HEK293 (cell line): ENCODE data around the gene PRKCZ.

ENCODE experiments used
- CTCF ChIA-PET: fragments of 350-600 bp; formaldehyde crosslinking; extraction: SDS; loops from one replicate; lab custom pipeline; 2021; ENCODE audit warnings: antibody characterized with exemption; lab: Yijun Ruan, JAX
- POLR2A ChIA-PET: fragments of 300-600 bp; formaldehyde crosslinking; extraction: SDS; loops from one replicate; lab custom pipeline; 2020; ENCODE audit warnings: antibody characterized with exemption, inconsistent platforms; lab: Yijun Ruan, JAX
- H3K27ac ChIP-seq: fragments of 200-500 bp; sonication (Bioruptor generic); 2 replicates; pipeline ENCODE4 v1.5.1; 2014; ENCODE audit warnings: low read depth, low read length, control low read depth, inconsistent platforms; ENCODE audit errors: extremely low read depth
- H3K36me3 ChIP-seq, 2 experiments: fragments of 200-500 bp in 1 of 2; sonication (Bioruptor generic) in 1 of 2; 1 replicate in 1 of 2; 2 replicates in 1 of 2; pipeline ENCODE4 v1.5.1; 2014 to 2017; ENCODE audit warnings: inconsistent platforms in 2 of 2, low read length in 2 of 2; ENCODE audit not compliant: control insufficient read depth in 2 of 2, insufficient read depth in 1 of 2
- H3K4me1 ChIP-seq: fragments of 200-500 bp; sonication (Bioruptor generic); 2 replicates; pipeline ENCODE4 v1.5.1; 2014; ENCODE audit warnings: mild to moderate bottlenecking, low read length, inconsistent platforms; ENCODE audit not compliant: control insufficient read depth, insufficient read depth
- H3K4me3 ChIP-seq: 2 replicates; pipeline ENCODE4 v1.5.1; 2011; ENCODE audit warnings: low read depth, mild to moderate bottlenecking, control low read depth, low read length, moderate library complexity
- H3K9me3 ChIP-seq: fragments of 200-500 bp; sonication (Bioruptor generic); 2 replicates; pipeline ENCODE4 v1.5.1; 2014; ENCODE audit warnings: low read depth, low read length, inconsistent platforms; ENCODE audit not compliant: control insufficient read depth, insufficient read depth
- EGR2 ChIP-seq: fragments of 450-650 bp; formaldehyde crosslinking; IDR thresholded peaks from 2 replicates; pipeline ENCODE4 v1.5.1; 2016; ENCODE audit warnings: low read depth, missing biosample characterization, missing genetic modification characterization
- GLI2 ChIP-seq: fragments of 450-650 bp; formaldehyde crosslinking; IDR thresholded peaks from 2 replicates; pipeline ENCODE4; 2017; ENCODE audit warnings: missing biosample characterization, missing genetic modification characterization, low read depth, borderline replicate concordance
- HOXA7 ChIP-seq: sonication (generic); formaldehyde crosslinking; IDR thresholded peaks from 2 replicates; pipeline ENCODE4 v1.8.1; 2022; ENCODE audit warnings: missing genetic modification reagents, borderline replicate concordance
- KLF9 ChIP-seq: fragments of 450-650 bp; formaldehyde crosslinking; IDR thresholded peaks from 2 replicates; pipeline ENCODE4 v1.5.1; 2016; ENCODE audit warnings: missing biosample characterization, missing genetic modification characterization, low read depth
- MYNN ChIP-seq: fragments of 450-650 bp; formaldehyde crosslinking; IDR thresholded peaks from 2 replicates; pipeline ENCODE4 v1.5.1; 2016; ENCODE audit warnings: missing biosample characterization, missing genetic modification characterization, borderline replicate concordance
- PRDM1 ChIP-seq: fragments of 450-650 bp; formaldehyde crosslinking; IDR thresholded peaks from 2 replicates; pipeline ENCODE4; 2016; ENCODE audit warnings: missing biosample characterization, missing genetic modification characterization
- SCRT2 ChIP-seq: fragments of 450-650 bp; formaldehyde crosslinking; IDR thresholded peaks from 2 replicates; pipeline ENCODE4 v1.5.1; 2016; ENCODE audit warnings: missing biosample characterization, missing genetic modification characterization
- ZEB2 ChIP-seq: fragments of 450-650 bp; formaldehyde crosslinking; IDR thresholded peaks from 2 replicates; pipeline ENCODE4 v1.5.1; 2016; ENCODE audit warnings: missing biosample characterization, missing genetic modification characterization
- ZFP37 ChIP-seq: fragments of 450-650 bp; formaldehyde crosslinking; IDR thresholded peaks from 2 replicates; pipeline ENCODE4 v1.5.1; 2016; ENCODE audit warnings: missing biosample characterization, missing genetic modification characterization
- ZNF112 ChIP-seq: fragments of 450-650 bp; formaldehyde crosslinking; IDR thresholded peaks from 2 replicates; pipeline ENCODE4 v1.5.0; 2017; ENCODE audit warnings: missing biosample characterization, missing genetic modification characterization
- ZNF132 ChIP-seq: fragments of 450-650 bp; formaldehyde crosslinking; IDR thresholded peaks from 2 replicates; pipeline ENCODE4 v1.5.1; 2017; ENCODE audit warnings: missing biosample characterization, missing genetic modification characterization, borderline replicate concordance
- ZNF175 ChIP-seq: fragments of 450-650 bp; formaldehyde crosslinking; IDR thresholded peaks from 2 replicates; pipeline ENCODE4 v1.5.1; 2016; ENCODE audit warnings: missing biosample characterization, missing genetic modification characterization
- ZNF221 ChIP-seq: fragments of 450-650 bp; formaldehyde crosslinking; IDR thresholded peaks from 2 replicates; pipeline ENCODE4 v1.5.1; 2017; ENCODE audit warnings: missing biosample characterization, missing genetic modification characterization, borderline replicate concordance
- ZNF521 ChIP-seq: fragments of 450-650 bp; formaldehyde crosslinking; IDR thresholded peaks from 2 replicates; pipeline ENCODE4 v1.5.1; 2017; ENCODE audit warnings: missing biosample characterization, mild to moderate bottlenecking, missing genetic modification characterization
- ZNF555 ChIP-seq: fragments of 450-650 bp; formaldehyde crosslinking; conservative IDR thresholded peaks from 2 replicates; pipeline ENCODE4 v1.5.1; 2017; ENCODE audit warnings: missing biosample characterization, mild to moderate bottlenecking, missing genetic modification characterization, inconsistent platforms
- ZSCAN30 ChIP-seq: fragments of 450-650 bp; IDR thresholded peaks from 2 replicates; pipeline ENCODE4 v1.5.1; 2018; ENCODE audit warnings: missing biosample characterization, mild to moderate bottlenecking, missing genetic modification characterization, moderate library complexity
- TF ChIP-seq, protein P1 (sequence below): fragments of 450-650 bp; formaldehyde crosslinking; IDR thresholded peaks from 2 replicates; pipeline ENCODE4 v1.5.1; 2016; ENCODE audit warnings: missing biosample characterization, missing genetic modification characterization
- TF ChIP-seq, protein P2 (sequence below): IDR thresholded peaks from 2 replicates; pipeline ENCODE4 v1.6.1; 2011; ENCODE audit warnings: mild to moderate bottlenecking, low read depth, low read length, borderline replicate concordance
- TF ChIP-seq, protein P3 (sequence below): fragments of 450-650 bp; formaldehyde crosslinking; conservative IDR thresholded peaks from 2 replicates; pipeline ENCODE4 v1.5.1; 2016; ENCODE audit warnings: low read depth, missing biosample characterization, missing genetic modification characterization

Gene PRKCZ

DNA sequence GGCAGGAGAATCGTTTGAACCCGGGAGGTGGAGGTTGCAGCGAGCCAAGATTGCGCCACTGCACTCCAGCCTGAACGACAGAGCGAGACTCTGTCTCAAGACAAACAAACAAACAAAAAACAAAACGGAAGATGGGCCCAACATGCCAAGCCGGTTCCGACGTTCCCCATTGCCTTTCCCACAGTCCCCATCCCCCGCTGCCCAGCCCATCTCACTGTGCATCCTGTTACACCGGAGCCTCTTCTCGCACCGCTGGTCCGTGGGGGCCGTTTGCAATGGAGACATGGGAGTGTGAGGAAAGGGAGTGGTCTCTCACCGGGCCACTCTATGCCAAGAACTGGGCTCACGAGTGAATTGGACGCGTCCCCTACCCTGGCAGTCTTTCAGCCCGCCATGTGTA is 45.4 kb upstream of the PRKCZ start:
- TF ChIP-seq KLF9 = no peak
- TF ChIP-seq ZNF555 (tag by site-specific recombination) = no peak
- CTCF ChIA-PET = no interaction called here
- POLR2A ChIA-PET = interaction anchor here (0.7 kb wide), 1 partner anchor 21 kb away, joined by 4 read pairs; no protein-coding TSS in a partner anchor
- H3K4me3 ChIP-seq = no peak overlapping the region
- no peaks in the 10 kb centered on the region for H3K36me3 ChIP-seq
- H3K9me3 ChIP-seq = no peaks in the 10 kb centered on the region
- no peak overlapping the region for H3K27ac ChIP-seq
- H3K4me1 ChIP-seq = no peaks in the 10 kb centered on the region

DNA sequence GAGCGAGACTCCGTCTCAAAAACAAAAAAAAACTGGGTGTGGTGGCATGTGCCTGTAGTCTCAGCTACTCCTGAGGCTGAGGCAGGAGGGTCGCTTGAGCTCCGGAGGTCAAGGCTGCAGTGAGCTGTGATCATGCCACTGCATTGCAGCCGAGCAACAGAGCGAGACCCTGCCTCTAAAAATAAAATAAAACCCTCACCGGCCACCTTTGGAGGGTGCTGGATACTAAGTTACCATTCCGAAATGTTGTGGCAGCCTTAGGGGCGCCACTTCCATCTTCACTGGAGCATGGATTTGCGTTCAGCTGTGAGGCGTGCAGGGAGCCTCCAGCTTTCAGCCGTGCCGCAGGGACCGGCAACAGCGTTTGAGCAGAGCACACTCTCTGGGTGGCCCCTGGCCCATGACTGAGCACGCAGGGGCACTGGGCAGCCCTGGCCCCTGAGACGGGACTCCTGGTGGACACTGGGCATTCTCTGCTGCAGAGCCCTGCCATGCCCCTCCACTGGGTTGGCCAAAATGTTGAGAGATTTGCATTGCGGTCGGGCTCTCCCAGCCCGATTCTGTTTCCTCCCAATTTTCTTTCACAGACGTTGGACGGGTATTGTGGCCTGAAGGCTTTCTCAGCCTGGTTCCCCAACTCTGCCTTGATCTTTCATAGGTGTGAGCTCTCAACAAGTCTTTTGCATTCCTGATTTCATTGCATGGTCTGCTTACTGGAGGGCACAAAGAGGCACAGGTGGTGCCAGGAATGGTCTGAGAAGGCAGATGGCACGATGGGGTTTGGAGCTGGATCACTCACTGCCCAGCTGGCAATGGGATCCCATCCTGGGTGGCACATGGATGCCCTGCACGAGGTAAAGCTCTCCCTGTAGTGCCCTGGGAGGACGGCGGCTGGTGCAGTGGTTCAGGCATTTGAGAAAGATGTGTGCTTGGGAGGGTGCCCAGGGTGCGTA is 40.8 kb upstream of the PRKCZ start:
- POLR2A ChIA-PET = interaction anchor here (0.6 kb wide), 1 partner anchor 21 kb away, joined by 5 read pairs; no protein-coding TSS in a partner anchor
- TF ChIP-seq PRDM1 (tag by site-specific recombination) (no peak), SCRT2 (tag by site-specific recombination) (no peak), GLI2 (no peak), EGR2 (tag by site-specific recombination) (no peak), HOXA7 (CRISPR knock-in tag) (no peak), ZNF112 (tag by site-specific recombination) (no peak), ZNF221 (no peak), ZSCAN30 (tag by site-specific recombination) (no peak), ZNF521 (tag by site-specific recombination) (no peak), ZEB2 (tag by site-specific recombination) (no peak), ZFP37 (tag by site-specific recombination) (no peak), MYNN (tag by site-specific recombination) (no peak), ZNF132 (tag by site-specific recombination) (no peak), ZNF175 (tag by site-specific recombination) (no peak)
- TF ChIP-seq, protein P1, sequence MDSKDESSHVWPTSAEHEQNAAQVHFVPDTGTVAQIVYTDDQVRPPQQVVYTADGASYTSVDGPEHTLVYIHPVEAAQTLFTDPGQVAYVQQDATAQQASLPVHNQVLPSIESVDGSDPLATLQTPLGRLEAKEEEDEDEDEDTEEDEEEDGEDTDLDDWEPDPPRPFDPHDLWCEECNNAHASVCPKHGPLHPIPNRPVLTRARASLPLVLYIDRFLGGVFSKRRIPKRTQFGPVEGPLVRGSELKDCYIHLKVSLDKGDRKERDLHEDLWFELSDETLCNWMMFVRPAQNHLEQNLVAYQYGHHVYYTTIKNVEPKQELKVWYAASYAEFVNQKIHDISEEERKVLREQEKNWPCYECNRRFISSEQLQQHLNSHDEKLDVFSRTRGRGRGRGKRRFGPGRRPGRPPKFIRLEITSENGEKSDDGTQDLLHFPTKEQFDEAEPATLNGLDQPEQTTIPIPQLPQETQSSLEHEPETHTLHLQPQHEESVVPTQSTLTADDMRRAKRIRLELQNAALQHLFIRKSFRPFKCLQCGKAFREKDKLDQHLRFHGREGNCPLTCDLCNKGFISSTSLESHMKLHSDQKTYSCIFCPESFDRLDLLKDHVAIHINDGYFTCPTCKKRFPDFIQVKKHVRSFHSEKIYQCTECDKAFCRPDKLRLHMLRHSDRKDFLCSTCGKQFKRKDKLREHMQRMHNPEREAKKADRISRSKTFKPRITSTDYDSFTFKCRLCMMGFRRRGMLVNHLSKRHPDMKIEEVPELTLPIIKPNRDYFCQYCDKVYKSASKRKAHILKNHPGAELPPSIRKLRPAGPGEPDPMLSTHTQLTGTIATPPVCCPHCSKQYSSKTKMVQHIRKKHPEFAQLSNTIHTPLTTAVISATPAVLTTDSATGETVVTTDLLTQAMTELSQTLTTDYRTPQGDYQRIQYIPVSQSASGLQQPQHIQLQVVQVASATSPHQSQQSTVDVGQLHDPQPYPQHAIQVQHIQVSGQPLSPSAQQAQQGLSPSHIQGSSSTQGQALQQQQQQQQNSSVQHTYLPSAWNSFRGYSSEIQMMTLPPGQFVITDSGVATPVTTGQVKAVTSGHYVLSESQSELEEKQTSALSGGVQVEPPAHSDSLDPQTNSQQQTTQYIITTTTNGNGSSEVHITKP (tag by site-specific recombination) = no peak
- TF ChIP-seq, protein P2, sequence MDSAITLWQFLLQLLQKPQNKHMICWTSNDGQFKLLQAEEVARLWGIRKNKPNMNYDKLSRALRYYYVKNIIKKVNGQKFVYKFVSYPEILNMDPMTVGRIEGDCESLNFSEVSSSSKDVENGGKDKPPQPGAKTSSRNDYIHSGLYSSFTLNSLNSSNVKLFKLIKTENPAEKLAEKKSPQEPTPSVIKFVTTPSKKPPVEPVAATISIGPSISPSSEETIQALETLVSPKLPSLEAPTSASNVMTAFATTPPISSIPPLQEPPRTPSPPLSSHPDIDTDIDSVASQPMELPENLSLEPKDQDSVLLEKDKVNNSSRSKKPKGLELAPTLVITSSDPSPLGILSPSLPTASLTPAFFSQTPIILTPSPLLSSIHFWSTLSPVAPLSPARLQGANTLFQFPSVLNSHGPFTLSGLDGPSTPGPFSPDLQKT = no peak
- TF ChIP-seq, protein P3, sequence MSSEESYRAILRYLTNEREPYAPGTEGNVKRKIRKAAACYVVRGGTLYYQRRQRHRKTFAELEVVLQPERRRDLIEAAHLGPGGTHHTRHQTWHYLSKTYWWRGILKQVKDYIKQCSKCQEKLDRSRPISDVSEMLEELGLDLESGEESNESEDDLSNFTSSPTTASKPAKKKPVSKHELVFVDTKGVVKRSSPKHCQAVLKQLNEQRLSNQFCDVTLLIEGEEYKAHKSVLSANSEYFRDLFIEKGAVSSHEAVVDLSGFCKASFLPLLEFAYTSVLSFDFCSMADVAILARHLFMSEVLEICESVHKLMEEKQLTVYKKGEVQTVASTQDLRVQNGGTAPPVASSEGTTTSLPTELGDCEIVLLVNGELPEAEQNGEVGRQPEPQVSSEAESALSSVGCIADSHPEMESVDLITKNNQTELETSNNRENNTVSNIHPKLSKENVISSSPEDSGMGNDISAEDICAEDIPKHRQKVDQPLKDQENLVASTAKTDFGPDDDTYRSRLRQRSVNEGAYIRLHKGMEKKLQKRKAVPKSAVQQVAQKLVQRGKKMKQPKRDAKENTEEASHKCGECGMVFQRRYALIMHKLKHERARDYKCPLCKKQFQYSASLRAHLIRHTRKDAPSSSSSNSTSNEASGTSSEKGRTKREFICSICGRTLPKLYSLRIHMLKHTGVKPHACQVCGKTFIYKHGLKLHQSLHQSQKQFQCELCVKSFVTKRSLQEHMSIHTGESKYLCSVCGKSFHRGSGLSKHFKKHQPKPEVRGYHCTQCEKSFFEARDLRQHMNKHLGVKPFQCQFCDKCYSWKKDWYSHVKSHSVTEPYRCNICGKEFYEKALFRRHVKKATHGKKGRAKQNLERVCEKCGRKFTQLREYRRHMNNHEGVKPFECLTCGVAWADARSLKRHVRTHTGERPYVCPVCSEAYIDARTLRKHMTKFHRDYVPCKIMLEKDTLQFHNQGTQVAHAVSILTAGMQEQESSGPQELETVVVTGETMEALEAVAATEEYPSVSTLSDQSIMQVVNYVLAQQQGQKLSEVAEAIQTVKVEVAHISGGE (tag by site-specific recombination) = no peak
- TF ChIP-seq, all 188 proteins: peak for 0
- Histone ChIP-seq H3K4me1 (no peaks in the 10 kb centered on the region), H3K36me3 (no peaks in the 10 kb centered on the region), H3K9me3 (no peaks in the 10 kb centered on the region), H3K27ac (no peak overlapping the region), H3K4me3 (no peak overlapping the region)
- CTCF ChIA-PET = interaction anchor here (0.6 to 0.7 kb wide), 2 partner anchors 37 to 146 kb away, joined by 3 to 4 read pairs; no protein-coding TSS in a partner anchor
